Mucosa of descending colon (tissue), 3 donors: ENCODE data around the gene ELMO1. TPM values are rescaled to one million over a fixed set of nuclear protein-coding genes. Genes with fewer than 3 reads are reported as not detected.

Experiments
- ATAC-seq: fragments of 200-7000 bp; cut with Tn5 transposase; one replicate; pipeline ENCODE4 v1.9.1; 2020; ENCODE audit warnings: mild to moderate bottlenecking, moderate library complexity
- DNase-seq, 3 donors: peaks; one replicate each; pipeline ENCODE4 v3.0.0-alpha.2; 2020
- H3K36me3 ChIP-seq: fragments of 200-600 bp; one replicate; pipeline ENCODE4 v1.8.0; 2021; ENCODE audit warnings: low read depth, mild to moderate bottlenecking
- H3K4me1 ChIP-seq: fragments of 200-600 bp; one replicate; pipeline ENCODE4 v1.8.0; 2021; ENCODE audit warnings: low read depth, mild to moderate bottlenecking
- H3K4me3 ChIP-seq: fragments of 200-600 bp; one replicate; pipeline ENCODE4 v1.8.0; 2021; ENCODE audit warnings: mild to moderate bottlenecking
- H3K9me3 ChIP-seq: fragments of 200-600 bp; one replicate; pipeline ENCODE4 v1.8.0; 2021; ENCODE audit warnings: mild to moderate bottlenecking
- CTCF ChIP-seq: fragments of 200-600 bp; IDR thresholded peaks from one replicate; pipeline ENCODE4 v1.8.0; 2022; ENCODE audit warnings: antibody characterized with exemption, mild to moderate bottlenecking
- intact Hi-C, 2 donors: fragments of 100-400 bp; cut with DNase I in 1 of 2; cut with micrococcal nuclease in 1 of 2; formaldehyde crosslinking; loops; one replicate each; pipeline versions ENCODE4 v1.11.0 to v1.11.1; 2022; cut with DNase I, micrococcal nuclease
- total RNA-seq, 3 donors: library from RNA; stranded (reverse); fragmentation: NEBNext Ultra II Directional in 2 of 3; extraction: Animal tissue kit (Norgen Biotek cat#: 25700) in 2 of 3; gene quantifications; one replicate each; pipeline versions ENCODE4 v1.2.1 to v1.2.4, GENCODE V29; 2021 to 2023
- donor health status: DM: no; HTN: no; CAD: no; lungs with moderate emphysema.
- donor health status: DM: no; HTN: no; CAD: no.
- donor health status: DM: no; HTN: yes; CAD: no.

Gene ELMO1
- total RNA-seq, 3 donors from 2014 or later = 9.7 to 27.2 (median 18.2) TPM

GRCh38 chr7:36906956-36907635 lies 541.6 kb downstream of the ELMO1 start:
- Histone ChIP-seq H3K4me3 (no peak overlapping the region), H3K4me1 (no peaks in the 10 kb centered on the region), H3K9me3 (no peaks in the 10 kb centered on the region), H3K36me3 (no peaks in the 10 kb centered on the region)
- DNase-seq (no peak), ATAC-seq (no peak)
- no peak for TF ChIP-seq CTCF
- intact Hi-C loops = no loop called here

GRCh38 chr7:36906448-36906847 lies 542.2 kb downstream of the ELMO1 start:
- H3K9me3 ChIP-seq = no peaks in the 10 kb centered on the region
- H3K36me3 ChIP-seq = no peaks in the 10 kb centered on the region
- no peak for TF ChIP-seq CTCF
- ATAC-seq = no peak
- no peak overlapping the region for H3K4me3 ChIP-seq
- DNase-seq = no peak
- no peaks in the 10 kb centered on the region for H3K4me1 ChIP-seq
- intact Hi-C loops = no loop called here

- TF ChIP-seq CTCF = no peak
- ATAC-seq (no peak), DNase-seq (no peak)
- intact Hi-C loops = no loop called here
- Histone ChIP-seq H3K9me3 (no peaks in the 10 kb centered on the region), H3K36me3 (no peaks in the 10 kb centered on the region), H3K4me3 (no peak overlapping the region), H3K4me1 (no peaks in the 10 kb centered on the region)
Measured at GRCh38 chr7:36905841-36906240, 542.8 kb downstream of the ELMO1 start.

GRCh38 chr7:36904802-36905201 lies 543.9 kb downstream of the ELMO1 start:
- DNase-seq = no peak
- ATAC-seq = no peak
- Histone ChIP-seq H3K4me1 (no peaks in the 10 kb centered on the region), H3K9me3 (no peaks in the 10 kb centered on the region), H3K36me3 (no peaks in the 10 kb centered on the region), H3K4me3 (no peak overlapping the region)
- no peak for TF ChIP-seq CTCF
- intact Hi-C loops = no loop called here

GRCh38 chr7:36904101-36904500 lies 544.6 kb downstream of the ELMO1 start:
- ATAC-seq = no peak
- H3K4me1 ChIP-seq = no peaks in the 10 kb centered on the region
- no peak overlapping the region for H3K4me3 ChIP-seq
- no peaks in the 10 kb centered on the region for H3K9me3 ChIP-seq
- DNase-seq = no peak
- intact Hi-C loops = no loop called here
- no peak for TF ChIP-seq CTCF
- H3K36me3 ChIP-seq = no peaks in the 10 kb centered on the region
